SH-SY5Y (cell line): Measurements from ENCODE around the gene AP5Z1.

Source experiments
- GATA2 ChIP-seq: IDR thresholded peaks from 2 replicates; pipeline ENCODE4 v1.6.1; 2011; ENCODE audit warnings: mild to moderate bottlenecking, low read depth, low read length
- GATA3 ChIP-seq: IDR thresholded peaks from 2 replicates; pipeline ENCODE4 v1.6.1; 2011; ENCODE audit warnings: low read depth, mild to moderate bottlenecking, low read length, moderate library complexity

DNA sequence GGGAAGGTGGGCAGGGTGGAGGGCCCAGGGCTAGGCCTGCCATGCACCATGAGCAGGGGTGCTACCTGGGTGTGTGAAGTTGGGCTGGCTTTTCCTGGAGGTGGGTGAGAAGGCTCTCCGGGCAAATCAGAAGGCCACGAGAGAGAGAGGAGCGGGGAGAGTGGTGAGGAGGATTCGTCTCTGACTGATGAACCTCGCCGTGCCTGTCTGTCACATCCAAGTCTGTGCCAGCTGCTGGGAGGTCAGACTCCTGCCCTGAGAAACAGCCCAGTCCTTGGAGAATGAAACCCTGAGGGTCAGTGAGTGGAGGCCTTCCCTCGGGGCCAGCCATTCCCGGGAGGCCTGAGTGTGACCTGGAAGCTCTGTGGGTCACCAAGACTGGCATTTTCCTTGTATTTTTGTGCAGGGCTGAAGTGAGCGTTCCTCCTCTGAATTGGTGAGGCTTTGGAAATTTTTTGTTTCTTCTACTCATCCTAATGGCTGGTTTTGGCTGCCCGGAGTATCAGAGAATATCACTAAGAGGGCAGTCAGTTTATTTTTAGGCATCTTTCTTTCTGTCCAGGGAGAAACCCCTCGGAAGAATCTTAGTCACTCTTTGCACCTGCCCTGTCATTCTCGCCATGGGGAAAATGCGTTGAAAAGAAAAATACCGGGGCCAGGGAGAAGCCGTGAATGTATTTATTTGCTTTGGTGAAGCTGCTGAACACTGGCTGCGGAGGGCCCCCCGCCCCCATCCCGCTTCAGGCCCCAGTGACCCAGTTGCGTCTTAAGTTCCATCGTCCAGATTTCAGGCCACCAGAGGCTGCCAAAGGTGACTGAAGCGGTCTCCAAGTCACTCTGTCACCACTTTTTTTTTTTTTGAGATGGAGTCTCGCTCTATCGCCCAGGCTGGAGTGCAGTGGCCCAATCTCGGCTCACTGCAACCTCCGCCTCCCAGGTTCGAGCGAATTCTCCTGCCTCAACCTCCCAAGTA, 6.5 kb upstream of the AP5Z1 start:
- no peak for TF ChIP-seq GATA3
- TF ChIP-seq GATA2, result no peak
